GM21360 (cell line): ENCODE data around the gene SLC39A6.
"Not testable (repeated sequence)": the region's sequence is repeated elsewhere in the genome, so short reads cannot be mapped to it uniquely, and the experiment has no call there.

Experiments used
- ATAC-seq: cut with Tn5 transposase; IDR thresholded peaks from one replicate; pipeline ENCODE4 v1.9.1; 2021; ENCODE audit warnings: mild to moderate bottlenecking, moderate library complexity; ENCODE audit not compliant: unreplicated experiment

Gene SLC39A6

DNA sequence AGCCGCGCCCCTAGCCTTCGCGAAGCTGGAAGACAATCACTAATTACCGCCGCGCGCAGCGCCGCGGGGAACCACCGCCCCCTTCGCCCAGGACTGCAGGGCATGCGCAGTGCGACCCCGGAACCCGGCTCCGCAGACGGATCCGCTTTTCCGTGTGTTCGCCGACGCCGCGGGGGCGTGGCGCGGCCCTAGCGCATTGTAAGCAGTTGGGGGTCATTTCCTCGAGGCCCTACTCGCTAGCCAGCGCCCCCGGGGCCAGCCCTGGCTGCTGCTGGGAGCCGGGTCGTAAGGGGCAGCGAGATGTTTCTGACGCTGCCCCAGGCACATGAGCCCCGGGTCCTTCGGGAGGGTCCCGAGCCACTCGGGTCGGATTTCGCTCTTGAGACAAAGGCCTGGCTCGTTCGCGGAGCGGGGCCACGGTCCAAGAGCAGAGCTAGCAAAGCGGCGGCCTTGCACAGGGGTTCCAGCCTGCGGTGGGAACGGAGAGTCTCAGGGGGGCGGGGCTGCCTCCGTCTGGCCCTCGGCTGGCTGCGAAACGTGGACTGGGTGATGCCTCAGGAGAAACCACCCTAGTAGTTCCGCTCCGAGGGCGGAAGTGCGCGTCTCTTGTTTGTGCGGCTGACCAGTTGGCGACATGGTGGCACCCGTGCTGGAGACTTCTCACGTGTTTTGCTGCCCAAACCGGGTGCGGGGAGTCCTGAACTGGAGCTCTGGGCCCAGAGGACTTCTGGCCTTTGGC, at the start of gene SLC39A6, which contains the start of gene ELP2:
SLC39A6 (minus strand) TSS at position 41 of the 739 bp plus-strand sequence. CDS start 2,333 bp downstream, outside the sequence.
ELP2 (plus strand) TSS at position 600 of the 739 bp plus-strand sequence; CDS start at position 635, 35 bp downstream.
- peak; percentile 86 for ATAC-seq

DNA sequence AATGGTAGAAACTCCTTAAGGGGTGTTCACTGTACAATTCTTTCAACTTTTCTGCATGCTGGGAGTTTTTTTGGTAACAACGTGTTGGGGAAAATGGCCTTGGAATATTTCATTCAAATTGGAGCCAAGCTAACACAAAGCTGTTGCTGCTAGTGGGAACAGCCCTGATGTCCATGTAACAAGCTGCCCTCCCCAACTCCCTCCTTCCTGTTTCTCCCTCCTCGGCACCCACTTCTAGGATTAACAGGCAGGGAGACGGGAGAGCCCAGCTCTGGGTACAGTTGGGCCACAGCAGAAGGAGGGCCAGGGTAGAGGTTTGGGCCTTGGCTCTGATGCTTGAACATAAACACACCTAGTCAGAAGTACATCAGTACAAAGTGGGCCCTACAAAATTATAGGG, 48.8 kb upstream of the SLC39A6 start:
- ATAC-seq, result no peak

GRCh38 chr18:36176711-36177110, 47.6 kb upstream of the SLC39A6 start:
- ATAC-seq, result no peak

- no peak for ATAC-seq
Observed at GRCh38 chr18:36176177-36176584, 47.0 kb upstream of the SLC39A6 start.

GRCh38 chr18:36175481-36175880, 46.3 kb upstream of the SLC39A6 start:
- ATAC-seq, result no peak

- no peak for ATAC-seq
Observed at GRCh38 chr18:36169938-36170337, 40.8 kb upstream of the SLC39A6 start.

DNA sequence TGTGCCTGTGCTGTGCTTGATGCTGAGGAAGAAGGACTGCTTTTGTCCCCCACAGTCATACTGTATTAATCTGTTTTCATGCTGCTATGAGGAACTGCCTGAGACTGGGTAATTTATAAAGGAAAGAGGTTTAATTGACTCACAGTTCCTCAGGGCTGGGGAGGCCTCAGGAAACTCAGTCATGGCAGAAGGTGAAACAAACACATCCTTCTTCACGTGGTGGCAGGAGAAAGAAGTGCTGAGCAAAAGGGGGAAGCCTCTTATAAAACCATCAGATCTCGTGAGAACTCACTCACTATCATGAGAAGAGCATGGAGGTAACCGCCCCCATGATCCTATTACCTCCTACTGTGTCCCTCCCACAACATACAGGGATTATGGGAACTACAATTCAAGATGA, 39.2 kb upstream of the SLC39A6 start:
- ATAC-seq, result not testable (repeated sequence)

DNA sequence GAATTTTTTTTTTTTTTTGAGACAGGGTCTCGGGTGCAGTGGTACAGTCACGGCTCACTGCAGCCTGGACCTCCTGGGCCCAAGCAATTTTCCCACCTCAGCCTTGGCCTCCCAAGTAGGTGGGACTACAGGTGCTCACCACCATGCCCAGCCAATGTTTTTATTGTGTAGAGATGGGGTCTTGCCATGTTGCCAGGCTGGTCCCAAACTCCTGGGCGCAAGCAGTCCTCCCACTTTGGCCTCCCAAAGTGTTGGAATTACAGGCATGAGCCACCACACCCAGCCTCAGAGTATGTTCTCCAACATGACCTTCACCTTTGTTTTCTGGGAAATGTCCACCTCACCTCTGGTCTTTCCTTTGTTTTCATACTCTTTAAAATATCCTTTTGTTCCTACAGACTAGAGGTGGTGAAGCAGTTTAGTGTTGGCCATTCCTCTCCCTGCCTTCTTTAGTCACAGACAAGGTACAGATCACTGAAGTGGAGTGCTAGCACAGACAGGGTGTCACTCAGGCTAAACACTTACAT, 38.6 kb upstream of the SLC39A6 start:
- ATAC-seq, result no peak

- ATAC-seq, result no peak
Observed at GRCh38 chr18:36162981-36163380, 33.8 kb upstream of the SLC39A6 start.

- ATAC-seq, result no peak
Observed at GRCh38 chr18:36160959-36161371, 31.8 kb upstream of the SLC39A6 start.

GRCh38 chr18:36158266-36158867, 29.2 kb upstream of the SLC39A6 start:
- ATAC-seq, result no peak

DNA sequence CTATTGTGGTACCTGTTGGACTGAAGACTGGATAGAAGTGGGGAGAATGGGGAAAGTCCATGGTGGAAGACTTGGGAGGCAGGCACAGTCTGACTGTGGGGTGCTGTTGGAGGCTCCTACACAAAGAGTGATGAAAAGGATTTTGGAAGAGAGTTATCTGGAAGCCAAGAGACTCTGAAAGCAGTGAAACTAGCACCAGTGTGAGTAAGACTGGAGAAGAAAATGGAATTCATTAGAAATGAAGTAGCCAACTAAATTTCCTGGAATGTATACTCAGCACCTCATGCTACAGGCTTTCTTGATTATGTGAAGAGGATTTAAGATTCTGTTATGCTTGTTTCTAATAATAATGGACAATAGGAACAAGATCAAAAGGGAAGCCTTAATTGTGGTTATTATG, 28.3 kb upstream of the SLC39A6 start:
- no peak for ATAC-seq

- ATAC-seq, result no peak
Observed at GRCh38 chr18:36155851-36156757, 27.0 kb upstream of the SLC39A6 start.

GRCh38 chr18:36153771-36154170, 24.6 kb upstream of the SLC39A6 start:
- ATAC-seq, result no peak

- no peak for ATAC-seq
Observed at GRCh38 chr18:36153203-36153602, 24.1 kb upstream of the SLC39A6 start.

GRCh38 chr18:36152781-36153180, 23.6 kb upstream of the SLC39A6 start:
- no peak for ATAC-seq

GRCh38 chr18:36149514-36150289, 20.6 kb upstream of the SLC39A6 start:
- ATAC-seq, result peak; percentile 97

DNA sequence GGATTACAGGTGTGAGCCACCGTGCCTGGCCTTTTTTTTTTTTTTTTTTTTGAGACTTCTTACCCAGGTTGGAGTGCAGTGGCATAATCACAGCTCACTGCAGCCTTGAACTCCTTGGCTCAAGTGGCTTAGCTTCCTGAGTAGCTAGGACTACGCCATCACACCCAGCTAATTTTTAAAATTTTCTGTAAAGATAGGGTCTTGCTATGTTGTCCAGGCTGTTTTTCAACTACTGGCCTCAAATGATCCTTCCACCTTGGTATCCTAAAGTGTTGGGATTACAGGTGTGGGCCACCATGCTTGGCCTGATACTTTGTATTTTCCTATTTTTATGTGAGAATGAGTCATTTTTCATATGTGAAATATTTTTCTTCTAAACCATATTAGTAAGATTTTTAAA, 14.3 kb upstream of the SLC39A6 start:
- no peak for ATAC-seq

GRCh38 chr18:36142751-36143150, 13.6 kb upstream of the SLC39A6 start:
- ATAC-seq, result no peak

GRCh38 chr18:36141576-36141975, 12.4 kb upstream of the SLC39A6 start:
- no peak for ATAC-seq
